22Rv1 (cell line): ENCODE measurements around the gene SDK2.

Experiments used
- CTCF ChIP-seq: fragments of 450-650 bp; IDR thresholded peaks from 2 replicates; pipeline ENCODE4 v1.5.1; 2017; ENCODE audit warnings: mild to moderate bottlenecking
- ZFX ChIP-seq: fragments of 450-650 bp; IDR thresholded peaks from 2 replicates; pipeline ENCODE4 v1.6.1; 2017; ENCODE audit warnings: antibody characterized with exemption, borderline replicate concordance

- TF ChIP-seq CTCF (no peak), ZFX (no peak)
Observed at GRCh38 chr17:73493956-73494926, 150.0 kb downstream of the SDK2 start.
